Measurements from ENCODE around the gene UBASH3A.
"Not testable (repeated sequence)": the region's sequence is repeated elsewhere in the genome, so short reads cannot be mapped to it uniquely, and the experiment has no call there.

The UBASH3A gene

DNA sequence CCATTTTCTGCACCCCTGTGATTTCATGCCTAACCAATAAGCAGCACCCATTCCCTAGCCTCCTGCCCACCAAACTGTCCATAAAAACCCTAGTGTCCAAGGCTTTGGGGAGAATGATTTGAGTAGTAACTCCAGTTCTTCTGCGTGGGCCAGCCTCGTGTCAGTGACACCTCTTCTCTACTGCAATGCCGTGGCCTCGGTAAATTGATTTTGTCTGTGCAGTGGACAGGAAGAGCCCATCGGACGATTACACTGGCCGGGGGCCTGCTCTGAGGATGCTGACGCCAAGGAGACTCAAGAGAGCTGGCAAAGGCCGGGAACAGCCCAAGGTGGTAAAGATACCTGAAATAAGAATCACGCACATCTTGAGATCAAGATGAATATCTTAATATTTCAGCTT, 63.0 kb downstream of the UBASH3A start:
- H3K27ac Mint-ChIP-seq, result peak overlapping the region; percentile 38
- ATAC-seq (replicated peaks), result no peak
- H3K36me3 Mint-ChIP-seq, result no peaks in the 10 kb centered on the region
- peaks cover 60 to 87% of the 10 kb centered on the region in 2 donors for H3K4me1 Mint-ChIP-seq
- DNase-seq, result no peak
- peak overlapping the region in 1 of 2 donors; percentile 25 for H3K4me3 Mint-ChIP-seq
- H3K9me3 Mint-ChIP-seq, result peaks cover 0 to 3% of the 10 kb centered on the region in 2 donors
- H3K27me3 Mint-ChIP-seq, result peaks cover 0 to 8% of the 10 kb centered on the region in 2 donors

DNA sequence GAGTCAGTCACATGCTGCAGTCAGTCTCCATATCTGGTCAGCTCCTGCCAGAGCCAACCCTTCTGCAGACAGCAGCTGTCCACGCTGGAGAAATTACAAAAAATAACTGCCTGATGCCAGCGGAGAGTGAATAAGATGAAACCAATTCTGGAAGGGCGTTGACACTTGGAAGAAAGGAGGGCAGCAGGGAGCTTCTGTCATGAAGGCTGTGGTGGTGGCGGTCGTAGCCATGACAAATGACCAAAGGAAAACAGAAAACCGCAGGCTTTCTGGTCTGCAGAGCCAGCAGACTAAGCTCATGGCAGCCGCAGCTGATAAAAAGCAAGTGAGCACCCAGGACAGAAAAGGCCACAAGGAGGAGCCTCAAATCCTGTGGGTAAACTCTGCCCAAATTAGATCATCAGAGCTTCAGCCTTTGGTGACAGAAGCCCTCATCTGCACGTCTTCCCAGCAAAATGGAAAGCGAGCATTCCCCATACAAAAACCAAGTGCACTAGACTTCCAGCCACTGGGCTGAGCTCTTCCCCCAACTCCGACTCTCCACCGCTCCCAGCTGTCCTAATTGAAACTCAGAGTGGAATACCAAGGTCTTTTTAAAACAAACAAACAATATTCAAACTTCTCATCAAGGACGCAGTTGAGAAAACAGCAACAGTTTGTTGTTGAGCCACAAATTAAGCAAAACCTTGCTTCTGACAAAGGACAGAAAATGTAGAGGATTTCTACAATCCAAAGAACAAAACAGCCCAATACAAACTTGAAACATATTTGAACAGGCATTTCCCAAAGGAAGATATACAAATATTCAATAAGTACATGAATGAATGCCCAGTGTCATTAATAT, 63.7 kb downstream of the UBASH3A start:
- no peaks in the 10 kb centered on the region for H3K36me3 Mint-ChIP-seq
- H3K4me3 Mint-ChIP-seq, result peak overlapping the region; percentile 9 to 25
- peaks cover 0 to 15% of the 10 kb centered on the region in 2 donors for H3K27me3 Mint-ChIP-seq
- peaks cover 59 to 87% of the 10 kb centered on the region in 2 donors for H3K4me1 Mint-ChIP-seq
- DNase-seq (no peak), ATAC-seq (replicated peaks) (no peak)
- peaks cover 0 to 3% of the 10 kb centered on the region in 2 donors for H3K9me3 Mint-ChIP-seq
- H3K27ac Mint-ChIP-seq, result peak overlapping the region; percentile 38

DNA sequence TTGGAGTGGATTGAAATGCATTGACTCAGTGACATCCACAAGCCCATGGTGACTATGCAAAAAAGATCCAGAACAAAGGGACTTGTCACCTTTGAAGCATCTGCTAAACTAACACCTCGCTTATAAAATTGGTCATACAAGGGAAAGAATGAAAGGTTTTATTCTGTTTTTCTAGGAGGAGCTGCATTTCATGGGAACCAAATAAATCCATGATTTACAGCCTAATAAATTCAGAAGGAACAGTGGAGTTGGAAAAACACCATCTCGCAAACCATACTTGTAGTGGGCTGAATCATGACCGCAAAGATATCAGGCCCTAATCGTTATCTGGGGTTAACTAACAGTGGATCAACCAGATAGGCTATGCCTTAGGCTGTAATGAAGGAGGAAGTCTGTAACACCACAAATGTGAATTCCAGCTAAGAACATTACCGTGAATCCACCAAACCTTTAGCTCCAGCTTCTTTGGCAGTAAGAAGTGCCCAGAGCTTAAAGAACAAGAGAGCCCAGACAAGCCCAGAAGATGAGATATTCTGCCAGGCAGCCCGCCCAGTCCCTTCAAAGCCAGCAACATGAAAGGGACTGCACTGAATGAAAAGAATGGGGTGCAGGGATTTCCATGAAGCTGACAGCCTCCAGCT, 64.9 kb downstream of the UBASH3A start:
- H3K4me3 Mint-ChIP-seq, result peak overlapping the region; percentile 36
- ATAC-seq (replicated peaks) (no peak), DNase-seq (no peak)
- H3K27ac Mint-ChIP-seq, result peak overlapping the region; percentile 90
- no peaks in the 10 kb centered on the region for H3K36me3 Mint-ChIP-seq
- H3K9me3 Mint-ChIP-seq, result peaks cover 0 to 3% of the 10 kb centered on the region in 2 donors
- H3K4me1 Mint-ChIP-seq, result peaks cover 52 to 76% of the 10 kb centered on the region in 2 donors
- H3K27me3 Mint-ChIP-seq, result peaks cover 0 to 15% of the 10 kb centered on the region in 2 donors

DNA sequence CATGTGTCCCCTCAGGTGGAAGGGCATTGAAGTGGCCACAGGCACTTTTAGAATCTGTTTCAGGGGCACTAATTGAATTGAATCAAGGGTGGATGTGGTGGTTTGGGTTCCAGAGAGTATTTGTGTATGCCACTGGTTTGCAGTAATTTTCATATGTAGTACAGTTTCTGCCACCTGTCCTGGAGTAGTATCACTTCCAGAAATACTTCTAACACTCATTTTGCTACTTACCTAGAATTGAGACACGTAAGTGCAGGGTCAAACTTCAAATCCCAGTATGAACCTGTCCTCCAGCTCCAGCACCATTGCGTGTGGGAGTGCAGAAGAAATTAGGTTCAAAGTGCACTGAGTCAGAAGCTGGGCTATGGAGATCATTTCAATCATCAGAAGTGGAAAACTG, 65.6 kb downstream of the UBASH3A start:
- DNase-seq (peak; percentile 42), ATAC-seq (replicated peaks) (peak; percentile 46 to 56)
- Mint-ChIP-seq H3K4me1 (peaks cover 50 to 76% of the 10 kb centered on the region in 2 donors), H3K9me3 (no peaks in the 10 kb centered on the region), H3K36me3 (no peaks in the 10 kb centered on the region), H3K27ac (peak overlapping the region; percentile 90), H3K27me3 (peaks cover 0 to 19% of the 10 kb centered on the region in 2 donors), H3K4me3 (peak overlapping the region in 1 of 2 donors; percentile 36)

DNA sequence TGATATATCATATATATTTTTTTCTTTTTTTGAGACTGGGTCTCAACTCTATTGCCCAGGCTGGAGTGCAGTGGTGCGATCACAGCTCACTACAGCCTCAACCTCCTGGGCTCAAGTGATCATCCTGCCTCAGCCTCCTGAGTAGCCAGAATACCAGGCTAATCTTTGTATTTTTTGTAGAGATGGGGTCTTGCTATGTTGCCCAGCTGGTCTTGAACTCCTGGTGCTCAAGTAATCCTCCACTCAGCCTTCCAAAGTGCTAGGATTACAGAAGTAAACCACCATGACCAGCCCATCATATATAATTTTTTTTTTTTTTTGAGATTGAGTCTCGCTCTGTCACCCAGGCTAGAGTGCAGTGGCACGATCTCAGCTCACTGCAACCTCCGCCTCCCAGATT, 66.0 kb downstream of the UBASH3A start:
- not testable (repeated sequence) for H3K4me3 Mint-ChIP-seq; ATAC-seq (replicated peaks); DNase-seq; H3K36me3 Mint-ChIP-seq; H3K27ac Mint-ChIP-seq; H3K9me3 Mint-ChIP-seq
- Mint-ChIP-seq H3K4me1 (peaks cover 53 to 76% of the 10 kb centered on the region in 2 donors), H3K27me3 (peaks cover 0 to 20% of the 10 kb centered on the region in 2 donors)

DNA sequence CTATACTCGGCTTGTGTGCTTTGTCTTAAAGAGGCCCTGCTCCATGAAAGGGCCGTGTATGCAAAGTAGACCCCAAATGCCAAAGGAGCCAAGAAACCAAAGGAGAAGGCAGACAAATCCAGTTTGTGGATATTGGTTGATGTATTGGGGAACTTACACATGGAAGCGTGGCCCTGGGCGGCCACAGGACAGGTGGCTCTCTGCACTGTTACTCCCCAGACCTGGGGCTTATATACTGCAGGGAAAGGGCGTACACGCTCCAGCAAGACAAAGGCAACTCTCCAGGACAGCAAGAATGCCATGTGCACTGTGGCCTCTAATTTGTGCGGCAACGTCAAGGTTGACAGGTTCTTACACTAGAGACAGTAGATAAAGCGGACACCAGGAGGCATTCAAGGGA, 67.5 kb downstream of the UBASH3A start:
- H3K4me1 Mint-ChIP-seq, result peaks cover 45 to 71% of the 10 kb centered on the region in 2 donors
- H3K9me3 Mint-ChIP-seq, result no peaks in the 10 kb centered on the region
- H3K4me3 Mint-ChIP-seq, result no peak overlapping the region
- H3K27me3 Mint-ChIP-seq, result peaks cover 0 to 20% of the 10 kb centered on the region in 2 donors
- H3K27ac Mint-ChIP-seq, result no peak overlapping the region
- ATAC-seq (replicated peaks) (no peak), DNase-seq (no peak)
- H3K36me3 Mint-ChIP-seq, result no peaks in the 10 kb centered on the region

DNA sequence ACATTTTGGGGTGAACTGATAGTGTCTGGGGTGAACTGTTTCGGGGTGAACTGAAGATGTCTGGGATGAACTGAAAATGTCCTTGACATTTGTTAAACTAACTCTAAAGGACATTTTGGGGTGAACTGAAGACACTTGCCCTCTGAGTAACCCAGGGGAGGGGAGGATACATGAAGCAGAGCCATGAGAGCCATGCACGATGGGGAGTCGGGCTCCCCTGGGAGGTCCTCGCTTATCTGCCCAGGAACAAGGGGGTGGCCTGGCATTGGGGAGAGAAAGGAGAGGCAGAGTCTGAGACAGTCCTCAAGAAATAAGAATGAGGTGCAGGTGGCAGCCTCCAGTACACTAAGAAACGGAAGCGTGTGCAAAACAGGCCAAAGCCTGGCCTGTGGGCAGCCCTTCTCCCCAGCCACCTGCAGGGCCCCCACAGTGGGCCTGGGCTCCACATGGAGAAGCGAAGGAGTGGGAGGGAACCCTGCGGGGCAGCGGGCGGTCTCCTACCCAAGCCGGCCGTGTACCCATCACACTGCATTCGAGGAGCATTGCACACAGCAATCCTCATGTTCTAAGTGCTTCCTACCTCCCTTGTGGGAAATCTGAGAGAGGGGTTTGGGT, 68.1 kb downstream of the UBASH3A start:
- H3K27ac Mint-ChIP-seq, result peak overlapping the region; percentile 83
- DNase-seq (no peak), ATAC-seq (replicated peaks) (no peak)
- H3K27me3 Mint-ChIP-seq, result peaks cover 0 to 19% of the 10 kb centered on the region in 2 donors
- H3K9me3 Mint-ChIP-seq, result no peaks in the 10 kb centered on the region
- H3K4me1 Mint-ChIP-seq, result peaks cover 46 to 67% of the 10 kb centered on the region in 2 donors
- no peaks in the 10 kb centered on the region for H3K36me3 Mint-ChIP-seq
- no peak overlapping the region for H3K4me3 Mint-ChIP-seq

DNA sequence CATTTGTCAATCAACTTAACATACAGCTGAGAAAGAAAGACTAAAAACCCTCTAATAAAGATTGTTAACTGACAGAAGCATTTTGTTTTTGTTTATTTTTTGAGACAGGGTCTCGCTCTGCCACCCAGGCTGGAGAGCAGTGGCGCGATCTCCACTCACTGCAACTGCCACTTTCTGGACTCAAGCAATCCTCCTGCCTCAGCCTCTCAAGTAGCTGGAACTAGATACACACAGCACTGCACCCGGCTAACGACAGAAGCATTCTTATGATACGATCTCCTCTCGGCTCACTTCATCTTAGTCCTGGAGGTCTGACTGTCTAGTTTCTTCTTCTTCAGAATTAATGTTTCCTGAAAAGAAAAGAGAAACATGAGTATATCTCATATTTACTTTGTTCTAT, 68.8 kb downstream of the UBASH3A start:
- Mint-ChIP-seq H3K27ac (no peak overlapping the region), H3K4me1 (peaks cover 42 to 60% of the 10 kb centered on the region in 2 donors)
- no peak for ATAC-seq (replicated peaks)

DNA sequence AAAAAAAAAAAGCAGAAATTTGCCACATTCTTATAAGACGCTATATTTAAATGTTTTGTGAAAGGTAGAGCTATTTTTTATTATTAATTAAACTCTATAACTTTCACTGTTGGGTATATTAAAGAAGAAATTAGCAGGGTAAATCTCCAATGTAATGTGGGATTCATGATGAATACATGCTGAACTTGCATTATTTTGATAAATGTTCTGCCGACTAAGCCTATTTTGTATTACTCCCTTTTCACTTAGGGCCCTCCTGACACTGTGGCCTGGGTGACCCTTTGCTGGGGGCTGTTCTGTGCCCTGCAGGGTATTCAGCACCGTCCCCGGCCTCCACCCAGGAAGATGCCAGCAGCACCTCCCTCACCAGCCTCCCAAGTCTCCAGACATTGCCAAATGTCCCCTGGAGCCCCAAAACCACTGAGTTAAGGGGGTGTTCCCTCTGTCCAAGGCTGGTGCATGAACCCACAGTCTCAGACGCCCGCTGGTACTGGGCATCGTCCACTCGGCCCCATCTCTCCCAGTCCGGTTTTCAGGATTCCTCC, 69.9 kb downstream of the UBASH3A start:
- Mint-ChIP-seq H3K4me1 (peaks cover 37 to 54% of the 10 kb centered on the region in 2 donors), H3K27ac (peak overlapping the region; percentile 91), H3K4me3 (no peak overlapping the region), H3K27me3 (peaks cover 0 to 15% of the 10 kb centered on the region in 2 donors), H3K36me3 (no peaks in the 10 kb centered on the region), H3K9me3 (no peaks in the 10 kb centered on the region)
- no peak for DNase-seq
- ATAC-seq (replicated peaks), result no peak

More for the DNA sequence above, 68.8 kb downstream of the UBASH3A start:
- H3K9me3 Mint-ChIP-seq, result no peaks in the 10 kb centered on the region
- H3K27me3 Mint-ChIP-seq, result peaks cover 0 to 15% of the 10 kb centered on the region in 2 donors
- H3K36me3 Mint-ChIP-seq, result no peaks in the 10 kb centered on the region
- H3K4me3 Mint-ChIP-seq, result no peak overlapping the region
- no peak for DNase-seq

DNA sequence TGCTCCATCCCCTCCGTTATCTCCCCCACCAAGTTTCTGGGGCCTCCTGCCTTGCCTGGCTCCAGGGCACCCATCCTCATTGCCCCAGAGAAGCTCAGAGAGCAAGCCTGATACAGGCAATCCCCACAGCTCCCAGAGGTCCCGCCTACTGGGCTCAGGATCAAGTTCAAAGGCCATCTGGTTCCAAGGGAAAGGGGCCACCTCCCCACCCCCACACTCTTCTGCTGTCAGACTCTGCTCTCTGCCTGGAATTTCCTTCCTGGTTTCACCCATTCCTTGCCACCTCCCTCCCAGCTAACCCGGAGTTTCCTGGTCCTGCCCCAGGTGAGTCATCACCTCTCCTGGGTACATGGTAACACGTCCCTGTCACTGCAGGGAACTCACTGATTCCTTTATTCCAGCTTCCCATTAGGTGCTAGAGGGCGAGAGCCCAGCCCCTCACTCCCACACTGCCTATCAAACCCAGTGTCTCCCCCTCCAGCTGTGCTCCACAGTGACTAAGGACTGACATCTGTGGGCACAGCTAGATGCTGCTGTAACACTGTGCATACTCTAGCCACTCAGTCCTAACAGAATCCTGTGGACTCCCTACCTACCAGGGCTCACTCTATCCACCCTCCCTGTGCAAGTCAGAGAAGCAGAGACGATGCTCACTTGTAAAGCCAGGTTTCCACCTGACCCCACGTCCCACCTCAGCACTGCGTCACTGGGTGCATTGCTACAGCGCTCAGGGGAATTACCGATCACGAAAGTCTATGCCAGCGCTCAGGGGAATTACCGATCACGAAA, 70.5 kb downstream of the UBASH3A start:
- DNase-seq, result peak; percentile 66
- Mint-ChIP-seq H3K4me3 (peak overlapping the region in 1 of 2 donors; percentile 8), H3K9me3 (no peaks in the 10 kb centered on the region), H3K27ac (peak overlapping the region; percentile 91), H3K27me3 (peaks cover 0 to 15% of the 10 kb centered on the region in 2 donors), H3K36me3 (no peaks in the 10 kb centered on the region), H3K4me1 (peaks cover 33 to 52% of the 10 kb centered on the region in 2 donors)
- ATAC-seq (replicated peaks), result peak; percentile 73 to 85

DNA sequence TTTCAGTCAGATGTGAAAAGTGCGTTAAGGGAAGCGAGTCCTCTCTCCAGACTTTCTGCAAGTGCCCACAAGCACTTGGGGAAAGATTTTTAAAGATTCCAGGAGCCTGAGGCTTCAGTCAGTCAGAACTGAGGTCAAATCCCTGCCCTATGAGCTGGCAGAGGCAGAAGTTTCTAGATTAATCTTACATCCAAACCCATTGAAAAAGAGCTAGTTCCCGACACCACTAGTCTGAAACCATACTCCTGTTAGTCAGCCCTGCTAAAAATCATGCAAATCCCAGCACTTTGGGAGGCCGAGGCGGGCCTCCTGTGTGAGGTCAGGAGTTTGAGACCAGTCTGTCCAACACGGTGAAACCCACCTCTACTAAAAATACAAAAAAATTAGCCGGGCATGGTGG, 71.3 kb downstream of the UBASH3A start:
- H3K4me3 Mint-ChIP-seq, result no peak overlapping the region

DNA sequence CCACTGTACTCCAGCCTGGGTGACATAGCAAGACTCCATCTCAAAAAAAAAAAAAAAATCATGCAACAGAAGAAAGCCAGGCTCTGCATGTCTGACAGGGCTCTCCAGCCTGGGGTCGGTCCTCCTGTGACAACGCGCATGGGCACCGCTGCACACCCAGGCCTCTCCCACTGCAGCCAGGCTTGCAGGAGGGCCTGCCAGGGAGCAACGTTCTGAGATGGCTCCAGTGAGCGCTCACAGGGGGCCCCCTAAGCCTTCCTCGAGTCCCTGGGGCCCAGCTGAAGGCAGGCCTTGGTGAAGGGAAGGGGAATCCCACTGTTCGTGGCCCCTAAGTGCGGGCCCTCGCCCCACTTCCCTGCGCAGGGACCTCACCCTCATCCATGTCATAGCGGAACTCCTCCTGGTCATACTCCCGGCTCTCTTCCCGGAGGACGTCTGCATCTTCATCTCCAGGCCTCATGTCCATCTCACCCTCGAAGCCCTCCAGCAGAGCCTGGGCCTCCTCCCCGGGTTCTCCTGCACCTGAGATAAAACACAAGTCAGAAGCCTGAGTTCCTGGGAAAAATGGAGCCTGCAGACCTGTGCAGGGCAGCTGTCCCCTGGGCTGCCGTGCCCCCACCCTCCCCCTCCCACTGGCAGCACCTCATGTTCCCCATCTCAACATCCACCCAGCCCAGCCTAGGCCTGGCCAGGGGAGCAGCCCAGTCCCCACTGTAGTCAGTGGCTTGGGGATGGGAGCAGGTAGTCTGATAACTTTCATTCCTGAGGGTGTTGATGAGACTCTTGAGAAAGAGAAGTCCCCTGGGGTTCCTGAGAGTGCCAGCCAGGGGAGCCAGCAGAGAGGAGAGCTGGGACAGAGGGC, 72.1 kb downstream of the UBASH3A start:
- Mint-ChIP-seq H3K27me3 (peaks cover 0 to 15% of the 10 kb centered on the region in 2 donors), H3K27ac (peak overlapping the region; percentile 83), H3K4me1 (peaks cover 34 to 49% of the 10 kb centered on the region in 2 donors), H3K9me3 (no peaks in the 10 kb centered on the region), H3K36me3 (no peaks in the 10 kb centered on the region), H3K4me3 (peak overlapping the region in 1 of 2 donors; percentile 49)
- ATAC-seq (replicated peaks) (no peak), DNase-seq (no peak)

More for the DNA sequence above, 71.3 kb downstream of the UBASH3A start:
- Mint-ChIP-seq H3K4me1 (peaks cover 34 to 51% of the 10 kb centered on the region in 2 donors), H3K36me3 (no peaks in the 10 kb centered on the region), H3K27ac (peak overlapping the region; percentile 91), H3K27me3 (peaks cover 0 to 15% of the 10 kb centered on the region in 2 donors), H3K9me3 (no peaks in the 10 kb centered on the region)
- DNase-seq (no peak), ATAC-seq (replicated peaks) (peak in 1 of 2 donors; percentile 7)

All from stimulated activated naive B cell treated with anti-CD40 and anti-IgM and Interleukin-4, amounts not matched to agents 10 μg/mL and 1 μg/mL and 100 μg/mL, for 72 hours (primary cell).